Measurements from ENCODE around the gene IARS2.
"Not testable (repeated sequence)": the region's sequence is repeated elsewhere in the genome, so short reads cannot be mapped to it uniquely, and the experiment has no call there.

The IARS2 gene
- total RNA-seq: 136 to 140 reads per million in 2 experiments

- peak; percentile 89 for DNase-seq (ENCODE audit: low read depth)
These were observed at the start of gene IARS2 for GRCh38 chr1:220094016-220094911. Gene IARS2 (plus strand): TSS chr1:220094132. CDS start chr1:220094217, 85 bp downstream.

- no peak for DNase-seq (ENCODE audit: low read depth)
These were observed 49.1 kb upstream of the IARS2 start for GRCh38 chr1:220044678-220045355.

GRCh38 chr1:220045356-220046051 lies 48.4 kb upstream of the IARS2 start:
- no peak for DNase-seq (ENCODE audit: low read depth)

- peak; percentile 91 for DNase-seq (ENCODE audit: low read depth)
These were observed 47.6 kb upstream of the IARS2 start, which contains the start of gene EPRS1 for GRCh38 chr1:220046052-220046930. Gene EPRS1 (minus strand): TSS chr1:220046505. CDS start chr1:220046388, 117 bp downstream.

GRCh38 chr1:220056374-220056773 lies 37.6 kb upstream of the IARS2 start:
- DNase-seq (ENCODE audit: low read depth): no peak

- DNase-seq (ENCODE audit: low read depth): no peak
These were observed 33.1 kb upstream of the IARS2 start for GRCh38 chr1:220060876-220061275.

GRCh38 chr1:220062629-220063028 lies 31.3 kb upstream of the IARS2 start:
- DNase-seq (ENCODE audit: low read depth): no peak

- DNase-seq (ENCODE audit: low read depth): no peak
These were observed 26.4 kb upstream of the IARS2 start for GRCh38 chr1:220067269-220068204.

GRCh38 chr1:220076861-220077762 lies 16.8 kb upstream of the IARS2 start:
- no peak for DNase-seq (ENCODE audit: low read depth)

- no peak for DNase-seq (ENCODE audit: low read depth)
These were observed 16.0 kb upstream of the IARS2 start for GRCh38 chr1:220077887-220078286.

- DNase-seq (ENCODE audit: low read depth): no peak
These were observed 9.5 kb upstream of the IARS2 start for GRCh38 chr1:220084460-220084859.

- not testable (repeated sequence) for DNase-seq (ENCODE audit: low read depth)
These were observed 7.7 kb upstream of the IARS2 start for GRCh38 chr1:220086261-220086686.

GRCh38 chr1:220089650-220090556 lies 4.0 kb upstream of the IARS2 start, which contains the start of gene BPNT1:
Gene BPNT1 (minus strand): TSS chr1:220089788. CDS start chr1:220079846, 9,942 bp downstream.
- DNase-seq (ENCODE audit: low read depth): peak; percentile 98

- no peak for DNase-seq (ENCODE audit: low read depth)
These were observed 1.2 kb upstream of the IARS2 start for GRCh38 chr1:220092694-220093093.

GRCh38 chr1:220093361-220094015 lies 444 bp upstream of the IARS2 start:
- DNase-seq (ENCODE audit: low read depth): no peak

GRCh38 chr1:220099826-220100225 lies 5.9 kb downstream of the IARS2 start:
- DNase-seq (ENCODE audit: low read depth): no peak

GRCh38 chr1:220110473-220110872 lies 16.5 kb downstream of the IARS2 start:
- DNase-seq (ENCODE audit: low read depth): not testable (repeated sequence)
